Astrocyte (in vitro differentiated cells and primary cell): ENCODE measurements around the gene SLC27A4.

ENCODE experiments used
- CTCF ChIP-seq: IDR thresholded peaks from 2 replicates; pipeline ENCODE4 v1.5.1; 2011; ENCODE audit warnings: low read depth, mild to moderate bottlenecking, inconsistent platforms, low read length, moderate library complexity; ENCODE audit not compliant: insufficient read depth
- EZH2 ChIP-seq: IDR thresholded peaks from 2 replicates; pipeline ENCODE4 v1.6.1; 2012; ENCODE audit warnings: mild to moderate bottlenecking, low read length, inconsistent platforms; ENCODE audit not compliant: insufficient read depth

DNA sequence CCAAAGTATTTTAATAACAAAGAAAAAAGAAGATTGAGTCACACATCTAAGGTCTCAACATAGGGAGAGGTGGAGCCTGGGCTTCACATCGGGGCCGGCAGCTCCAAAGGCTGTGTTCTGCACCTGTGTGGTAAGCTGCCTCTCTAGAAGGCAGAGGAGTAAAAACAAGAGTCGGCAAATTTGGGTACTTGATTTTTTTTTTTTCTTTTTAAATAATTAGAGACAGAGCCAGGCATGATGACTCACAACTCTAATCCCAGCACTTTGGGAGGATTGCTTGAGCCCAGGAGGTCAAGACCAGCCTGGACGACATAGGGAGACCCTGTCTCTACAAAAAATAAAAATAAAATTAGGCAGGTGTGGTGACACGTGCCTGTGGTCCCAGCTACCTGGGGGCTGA lies 35.5 kb downstream of the SLC27A4 start:
- no peak for TF ChIP-seq CTCF
- no peak for TF ChIP-seq EZH2
